ENCODE measurements around the gene VDAC1. TPM values are rescaled to one million over a fixed set of nuclear protein-coding genes. Genes with fewer than 3 reads are reported as not detected.

The VDAC1 gene
- total RNA-seq, 2 experiments from 2014 or later, result 157 to 247 TPM

GRCh38 chr5:134043793-134044792, 39.3 kb upstream of the VDAC1 start:
- H3K4me3 ChIP-seq (ENCODE audit: low read depth, low read length, poor library complexity, severe bottlenecking), result no peak overlapping the region
- H3K27ac ChIP-seq (ENCODE audit: low read depth, low read length, poor library complexity, severe bottlenecking), result no peak overlapping the region
- intact Hi-C loops (cut with micrococcal nuclease; ENCODE audit: unreplicated experiment), result no loop called here
- H3K9me2 ChIP-seq (ENCODE audit: insufficient read depth, low read length), result no peaks in the 10 kb centered on the region
- H4K20me1 ChIP-seq (ENCODE audit: insufficient read depth, low read length), result no peaks in the 10 kb centered on the region
- no peaks in the 10 kb centered on the region for H3K4me1 ChIP-seq (ENCODE audit: insufficient read depth, low read length, poor library complexity, severe bottlenecking)
- CTCF ChIA-PET (ENCODE audit: unreplicated experiment), result no interaction called here
- BruUV-seq (replicated peaks), result no TSS peak
- DNase-seq (ENCODE audit: low spot score), result no peak
- POLR2A ChIA-PET, result interaction anchor here (0.6 to 1.3 kb wide), 5 partner anchors 10 to 1230 kb away, joined by 3 to 4 read pairs (median 3); no protein-coding TSS in a partner anchor
- no peaks in the 10 kb centered on the region for H3K9me3 ChIP-seq (ENCODE audit: low read length)
- no peak for TF ChIP-seq CTCF (conservative IDR thresholded peaks at IDR 0.05; ENCODE audit: low read length)
- TF ChIP-seq EZH2phosphoT487 (IDR thresholded peaks at IDR 0.05; ENCODE audit: borderline replicate concordance, low read depth, low read length), result no peak
- no peak overlapping the region for H3K4me2 ChIP-seq (ENCODE audit: low read length)
- H3K79me2 ChIP-seq (ENCODE audit: insufficient read depth, low read depth, low read length), result no peaks in the 10 kb centered on the region
- H3K36me3 ChIP-seq (ENCODE audit: insufficient read depth, low read length), result no peaks in the 10 kb centered on the region
- no peak overlapping the region for H2AFZ ChIP-seq (ENCODE audit: low read length)

GRCh38 chr5:134041570-134042411, 37.0 kb upstream of the VDAC1 start:
- H3K79me2 ChIP-seq (ENCODE audit: insufficient read depth, low read depth, low read length), result no peaks in the 10 kb centered on the region
- no peak overlapping the region for H2AFZ ChIP-seq (ENCODE audit: low read length)
- no peak overlapping the region for H3K4me3 ChIP-seq (ENCODE audit: low read depth, low read length, poor library complexity, severe bottlenecking)
- no peaks in the 10 kb centered on the region for H3K4me1 ChIP-seq (ENCODE audit: insufficient read depth, low read length, poor library complexity, severe bottlenecking)
- intact Hi-C loops (cut with micrococcal nuclease; ENCODE audit: unreplicated experiment), result no loop called here
- no peaks in the 10 kb centered on the region for H3K36me3 ChIP-seq (ENCODE audit: insufficient read depth, low read length)
- H3K4me2 ChIP-seq (ENCODE audit: low read length), result no peak overlapping the region
- BruUV-seq (replicated peaks), result no TSS peak
- ChIA-PET POLR2A (interaction anchor here (1.2 kb wide), 1 partner anchor 8 kb away, joined by 3 read pairs; no protein-coding TSS in a partner anchor), CTCF (ENCODE audit: unreplicated experiment) (interaction anchor here (3.1 kb wide), 1 partner anchor 99 kb away, joined by 18 read pairs; no protein-coding TSS in a partner anchor)
- TF ChIP-seq CTCF (conservative IDR thresholded peaks at IDR 0.05; ENCODE audit: low read length), result no peak
- no peaks in the 10 kb centered on the region for H3K9me3 ChIP-seq (ENCODE audit: low read length)
- no peaks in the 10 kb centered on the region for H4K20me1 ChIP-seq (ENCODE audit: insufficient read depth, low read length)
- no peak for DNase-seq (ENCODE audit: low spot score)
- no peak overlapping the region for H3K27ac ChIP-seq (ENCODE audit: low read depth, low read length, poor library complexity, severe bottlenecking)
- no peaks in the 10 kb centered on the region for H3K9me2 ChIP-seq (ENCODE audit: insufficient read depth, low read length)

Measured in OCI-LY7 (cell line).